ENCODE results near the gene OGFRL1. TPM values are rescaled to one million over a fixed set of nuclear protein-coding genes. Genes with fewer than 3 reads are reported as not detected.

Gene OGFRL1
- total and polyA plus RNA-seq, 2 donors (not counting 1 experiment from before 2014, with no cell fraction given) = 6.4 to 31.6 TPM

DNA sequence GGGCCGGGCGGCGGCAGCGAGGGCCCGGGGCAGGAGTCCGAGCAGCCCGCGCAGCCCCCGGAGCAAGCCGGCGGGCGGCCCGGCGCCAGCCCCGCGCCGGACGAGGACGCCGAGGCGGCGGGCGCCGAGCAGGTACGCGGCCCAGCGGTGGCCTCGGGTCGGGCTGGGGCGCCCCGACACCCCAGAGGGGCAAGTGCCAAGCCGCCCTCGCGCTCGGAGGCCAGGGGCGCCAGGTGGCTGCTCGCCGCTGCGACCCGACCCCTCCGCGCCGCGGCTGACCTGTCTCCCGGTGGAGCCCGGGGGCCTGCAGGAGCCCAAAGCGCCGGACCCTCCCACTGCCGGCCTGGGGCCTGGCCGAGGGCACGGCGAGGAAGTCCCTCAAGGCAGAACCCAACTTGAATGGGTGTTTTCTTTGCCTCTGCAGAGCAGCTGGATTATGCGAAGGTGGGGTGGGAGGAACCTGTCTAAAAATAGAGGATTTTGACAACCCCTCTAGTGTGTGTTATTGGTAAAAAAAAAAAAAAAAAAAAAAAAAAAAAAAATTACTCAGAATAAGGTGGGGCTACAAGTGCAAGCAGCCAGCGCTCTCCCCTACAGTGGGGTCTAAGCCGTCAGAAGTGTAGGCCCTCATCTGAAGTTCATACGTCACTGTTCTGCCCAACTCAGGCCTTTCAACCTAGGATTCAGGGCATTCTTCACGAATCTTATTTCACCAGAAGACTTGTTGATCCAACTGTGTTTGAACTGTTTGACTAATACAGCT is 609 bp downstream of the OGFRL1 start:
- no peaks in the 10 kb centered on the region for H3K27me3 Mint-ChIP-seq
- TF ChIP-seq EZH2 (IDR thresholded peaks at IDR 0.05; ENCODE audit: borderline replicate concordance, insufficient read depth, low read depth, low read length, poor library complexity, severe bottlenecking) = no peak
- TF ChIP-seq, protein P1, sequence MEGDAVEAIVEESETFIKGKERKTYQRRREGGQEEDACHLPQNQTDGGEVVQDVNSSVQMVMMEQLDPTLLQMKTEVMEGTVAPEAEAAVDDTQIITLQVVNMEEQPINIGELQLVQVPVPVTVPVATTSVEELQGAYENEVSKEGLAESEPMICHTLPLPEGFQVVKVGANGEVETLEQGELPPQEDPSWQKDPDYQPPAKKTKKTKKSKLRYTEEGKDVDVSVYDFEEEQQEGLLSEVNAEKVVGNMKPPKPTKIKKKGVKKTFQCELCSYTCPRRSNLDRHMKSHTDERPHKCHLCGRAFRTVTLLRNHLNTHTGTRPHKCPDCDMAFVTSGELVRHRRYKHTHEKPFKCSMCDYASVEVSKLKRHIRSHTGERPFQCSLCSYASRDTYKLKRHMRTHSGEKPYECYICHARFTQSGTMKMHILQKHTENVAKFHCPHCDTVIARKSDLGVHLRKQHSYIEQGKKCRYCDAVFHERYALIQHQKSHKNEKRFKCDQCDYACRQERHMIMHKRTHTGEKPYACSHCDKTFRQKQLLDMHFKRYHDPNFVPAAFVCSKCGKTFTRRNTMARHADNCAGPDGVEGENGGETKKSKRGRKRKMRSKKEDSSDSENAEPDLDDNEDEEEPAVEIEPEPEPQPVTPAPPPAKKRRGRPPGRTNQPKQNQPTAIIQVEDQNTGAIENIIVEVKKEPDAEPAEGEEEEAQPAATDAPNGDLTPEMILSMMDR (IDR thresholded peaks at IDR 0.05) = no peak
- Histone ChIP-seq H2AFZ (ENCODE audit: insufficient read depth, low read depth, low read length, poor library complexity, severe bottlenecking) (peak overlapping the region; percentile 70), H3K4me3 (ENCODE audit: control extremely low read depth in 1 of 5, extremely low read depth in 1 of 5, insufficient read depth in 1 of 5, low read depth in 2 of 5, low read length in 4 of 5) (peak overlapping the region; percentile 50 to 82 (median 76)), H3K79me2 (ENCODE audit: control insufficient read depth, insufficient read depth, low read length) (peaks cover 48% of the 10 kb centered on the region), H3K27me3 (replicated peaks in 1 of 4; ENCODE audit: control extremely low read depth in 1 of 4, control insufficient read depth in 3 of 4, insufficient read depth in 4 of 4, low read length in 3 of 4) (no peaks in the 10 kb centered on the region), H3K4me1 (ENCODE audit: control insufficient read depth in 2 of 2, insufficient read depth in 2 of 2, low read length in 2 of 2) (peaks cover 39 to 40% of the 10 kb centered on the region in 2 donors), H3K36me3 (replicated peaks in 1 of 2; ENCODE audit: control extremely low read depth in 1 of 2, control insufficient read depth in 1 of 2, extremely low read depth in 1 of 2, insufficient read depth in 2 of 2, low read length in 1 of 2) (peaks cover 0 to 9% of the 10 kb centered on the region in 2 experiments), H3K27ac (ENCODE audit: low read length in 2 of 2) (peak overlapping the region; percentile 40 to 82), H3K9ac (ENCODE audit: low read length) (peak overlapping the region; percentile 91), H3K4me2 (replicated peaks; ENCODE audit: low read depth, low read length, poor library complexity, severe bottlenecking) (peak overlapping the region; percentile 98), H3K9me3 (ENCODE audit: control extremely low read depth in 1 of 3, control insufficient read depth in 2 of 3, insufficient read depth in 1 of 3, low read length in 2 of 3) (no peaks in the 10 kb centered on the region), H4K20me1 (ENCODE audit: control insufficient read depth, insufficient read depth, low read length, poor library complexity, severe bottlenecking) (peaks cover 30% of the 10 kb centered on the region)
- H3K27ac Mint-ChIP-seq = peak overlapping the region; percentile 92
- ATAC-seq (ENCODE audit: low read depth) = peak; percentile 5
- ChIA-PET POLR2A (interaction anchor here (0.6 to 3.1 kb wide), 2 partner anchors 10 to 41 kb away, joined by 3 to 12 read pairs; no protein-coding TSS in a partner anchor), CTCF (interaction anchor here (0.7 to 5.8 kb wide), 10 partner anchors 9 to 97 kb away, joined by 3 to 66 read pairs (median 5); no protein-coding TSS in a partner anchor)
- H3K9me3 Mint-ChIP-seq (ENCODE audit: insufficient read depth) = no peaks in the 10 kb centered on the region
- under 1% methylated on average over 54 of the region's 57 CpGs for WGBS (ENCODE audit: insufficient coverage)
- intact Hi-C loops (cut with micrococcal nuclease) = loop anchor here (2.0 to 10.0 kb wide), 6 partner anchors 54 to 1492 kb away; partner anchors contain the start of genes LMBRD1 and SDHAF4
- peak; percentile 73 for DNase-seq
- H3K4me1 Mint-ChIP-seq = peaks cover 47% of the 10 kb centered on the region
- peak overlapping the region; percentile 93 for H3K4me3 Mint-ChIP-seq
